NB4 (cell line): ENCODE measurements around the gene XXYLT1.

Experiments used
- MAX ChIP-seq: IDR thresholded peaks from 2 replicates; pipeline ENCODE4 v1.6.1; 2011; ENCODE audit warnings: low read depth, low read length
- MYC ChIP-seq: IDR thresholded peaks from 2 replicates; pipeline ENCODE4 v1.6.1; 2011; ENCODE audit warnings: low read depth, low read length
- POLR2A ChIP-seq: IDR thresholded peaks from 2 replicates; pipeline ENCODE4 v1.6.1; 2011; ENCODE audit warnings: mild to moderate bottlenecking; ENCODE audit not compliant: insufficient read length; ENCODE audit errors: extremely low read depth

- TF ChIP-seq MYC (no peak), POLR2A (no peak), MAX (no peak)
Measured at GRCh38 chr3:195086341-195086740, 184.6 kb downstream of the XXYLT1 start.
